Stomach (tissue), 4 donors: ENCODE data around the gene ILF3.
A peak's percentile ranks its signal among the peaks of the same experiment; 100 is the strongest.

Experiments used
- EP300 ChIP-seq: sonication (generic); formaldehyde crosslinking; IDR thresholded peaks from one replicate; pipeline ENCODE4 v1.6.1; 2017; ENCODE audit warnings: antibody characterized with exemption
- POLR2A ChIP-seq, 4 donors: fragments of 450-650 bp; IDR thresholded peaks; one replicate each; pipeline ENCODE4 v1.6.1; 2016; ENCODE audit warnings: antibody characterized with exemption in 4 of 4, control low read depth in 2 of 4, mild to moderate bottlenecking in 1 of 4, moderate library complexity in 1 of 4
- POLR2AphosphoS5 ChIP-seq, 3 donors: sonication (generic); formaldehyde crosslinking; IDR thresholded peaks; one replicate each; pipeline ENCODE4 v1.6.1; 2016; ENCODE audit warnings: antibody characterized with exemption in 3 of 3
- TF ChIP-seq, protein P1 (sequence below), 7 experiments: fragments of 450-650 bp in 4 of 7; fragments of 200-600 bp in 3 of 7; sonication (generic) in 3 of 7; IDR thresholded peaks; one replicate each; pipeline ENCODE4 v1.5.1; 2016 to 2019; ENCODE audit warnings: antibody characterized with exemption in 7 of 7, control low read depth in 2 of 7, mild to moderate bottlenecking in 1 of 7

- TF ChIP-seq, protein P1, sequence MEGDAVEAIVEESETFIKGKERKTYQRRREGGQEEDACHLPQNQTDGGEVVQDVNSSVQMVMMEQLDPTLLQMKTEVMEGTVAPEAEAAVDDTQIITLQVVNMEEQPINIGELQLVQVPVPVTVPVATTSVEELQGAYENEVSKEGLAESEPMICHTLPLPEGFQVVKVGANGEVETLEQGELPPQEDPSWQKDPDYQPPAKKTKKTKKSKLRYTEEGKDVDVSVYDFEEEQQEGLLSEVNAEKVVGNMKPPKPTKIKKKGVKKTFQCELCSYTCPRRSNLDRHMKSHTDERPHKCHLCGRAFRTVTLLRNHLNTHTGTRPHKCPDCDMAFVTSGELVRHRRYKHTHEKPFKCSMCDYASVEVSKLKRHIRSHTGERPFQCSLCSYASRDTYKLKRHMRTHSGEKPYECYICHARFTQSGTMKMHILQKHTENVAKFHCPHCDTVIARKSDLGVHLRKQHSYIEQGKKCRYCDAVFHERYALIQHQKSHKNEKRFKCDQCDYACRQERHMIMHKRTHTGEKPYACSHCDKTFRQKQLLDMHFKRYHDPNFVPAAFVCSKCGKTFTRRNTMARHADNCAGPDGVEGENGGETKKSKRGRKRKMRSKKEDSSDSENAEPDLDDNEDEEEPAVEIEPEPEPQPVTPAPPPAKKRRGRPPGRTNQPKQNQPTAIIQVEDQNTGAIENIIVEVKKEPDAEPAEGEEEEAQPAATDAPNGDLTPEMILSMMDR (IDR thresholded peaks at IDR 0.05): no peak
- TF ChIP-seq POLR2AphosphoS5 (IDR thresholded peaks at IDR 0.05): peak; percentile 10 to 85 (median 75)
- TF ChIP-seq POLR2A (IDR thresholded peaks at IDR 0.05): no peak
- TF ChIP-seq EP300: no peak
These were observed 86.7 kb downstream of the ILF3 start for GRCh38 chr19:10740798-10741197.
